ENCODE measurements around the gene HTR7.

The HTR7 gene

DNA sequence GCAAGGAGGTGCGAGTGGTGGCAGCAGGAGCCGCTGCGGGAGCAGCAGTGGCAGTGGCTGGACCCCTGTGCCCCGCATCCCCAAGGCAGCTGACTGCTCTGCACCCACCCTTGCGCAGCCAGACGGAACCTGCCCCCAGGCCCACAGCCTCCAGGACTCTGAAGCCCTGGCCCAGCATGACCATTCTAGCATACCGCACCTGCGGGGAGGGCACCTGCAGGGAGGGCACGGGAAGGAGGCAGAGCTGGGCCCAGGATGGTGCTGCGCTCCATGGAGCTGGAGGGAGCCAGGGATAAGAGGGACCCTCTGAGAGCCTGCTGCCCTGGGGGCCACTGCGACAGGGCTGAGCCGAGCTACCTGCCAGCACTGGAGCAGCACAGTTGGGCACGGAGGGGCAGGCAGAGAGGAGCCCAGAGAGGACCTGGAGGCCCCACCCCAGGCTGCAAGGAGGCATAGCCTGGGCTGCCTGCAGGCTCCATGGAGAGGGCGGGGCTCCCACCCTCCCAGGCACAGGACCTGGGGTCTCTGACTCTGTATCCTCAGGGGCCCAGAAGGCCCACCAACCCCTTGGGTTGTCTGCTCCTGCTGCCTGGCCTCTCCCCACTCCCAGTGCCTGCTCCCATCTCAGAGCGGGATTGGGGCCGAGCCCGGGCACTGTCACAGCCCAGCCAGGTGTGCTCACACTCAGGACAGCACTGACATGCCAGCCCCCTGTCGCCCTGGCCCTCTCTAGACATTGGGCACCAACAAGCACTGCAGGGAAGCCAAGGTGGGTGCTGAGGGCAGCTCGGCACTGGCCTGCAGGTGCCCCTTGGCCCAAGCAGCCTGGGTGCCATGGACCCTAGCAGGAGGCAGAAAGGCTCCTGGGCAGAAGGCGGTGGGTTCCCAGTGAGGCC lies 87.6 kb downstream of the HTR7 start:
- no peak for DNase-seq (ENCODE audit: low read depth)
- H3K4me3 ChIP-seq (ENCODE audit: low read depth, low read length) = no peak overlapping the region

DNA sequence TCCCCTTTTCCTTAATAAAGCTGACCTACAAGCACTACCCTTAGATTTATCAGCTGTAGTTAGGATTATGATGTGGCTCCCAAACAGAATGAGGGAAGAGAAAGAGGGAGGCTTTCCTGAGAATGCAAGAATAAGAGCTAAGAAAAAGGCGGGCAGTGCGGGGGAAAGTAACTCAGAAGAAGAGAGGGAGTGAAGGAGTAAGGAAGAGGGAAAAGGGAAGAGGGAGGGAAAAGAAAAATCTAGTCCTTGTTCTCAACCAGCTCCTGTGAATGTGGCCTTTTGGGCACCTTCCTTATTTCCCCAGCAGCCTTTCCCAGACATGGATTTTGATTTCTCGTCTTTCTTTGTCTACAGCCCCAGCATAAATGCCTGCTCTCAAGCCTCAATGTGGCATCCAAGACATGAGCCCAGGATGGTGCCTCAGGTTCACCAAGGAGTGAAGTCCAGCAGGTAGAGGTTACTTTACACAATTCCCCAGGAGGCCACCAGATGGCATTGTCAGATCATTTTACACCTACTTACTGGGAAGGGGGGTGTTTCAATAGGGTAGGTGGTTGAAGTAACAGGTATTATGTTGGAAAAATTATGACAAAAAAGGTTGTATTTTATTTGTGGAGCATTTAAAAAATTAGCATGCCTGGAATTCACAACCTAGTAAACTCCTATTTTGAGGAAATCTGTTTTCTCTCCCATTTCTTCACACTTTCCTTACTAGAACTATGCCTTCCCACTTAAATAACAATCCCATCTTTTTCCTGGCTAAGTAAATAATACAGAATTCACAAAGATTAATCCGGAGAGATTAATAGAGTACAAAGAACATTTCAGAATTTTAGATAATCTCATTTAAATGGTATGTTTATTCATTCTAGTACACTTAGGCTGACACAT lies 106.5 kb downstream of the HTR7 start:
- H3K4me3 ChIP-seq (ENCODE audit: low read depth, low read length) = no peak overlapping the region
- DNase-seq (ENCODE audit: low read depth) = no peak

DNA sequence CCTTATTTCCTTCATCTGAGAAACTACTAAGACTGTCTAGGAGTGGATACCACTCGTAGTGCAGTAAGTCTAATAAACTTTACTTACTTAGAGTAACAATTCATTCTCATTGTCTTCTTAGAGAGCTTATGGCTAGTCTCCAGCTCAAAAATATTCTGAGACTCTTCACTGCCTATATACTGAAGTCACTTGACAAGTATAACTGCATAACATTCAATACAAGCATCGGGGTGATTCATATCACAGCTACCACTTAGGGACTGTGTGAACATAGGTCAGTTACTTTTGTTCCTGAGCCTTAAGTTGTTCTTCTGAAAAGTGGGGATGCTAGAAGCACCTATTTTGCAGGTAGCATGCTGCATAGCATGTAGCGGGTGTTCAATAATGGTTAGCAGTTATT lies 111.0 kb downstream of the HTR7 start:
- no peak for DNase-seq (ENCODE audit: low read depth)
- no peak overlapping the region for H3K4me3 ChIP-seq (ENCODE audit: low read depth, low read length)

DNA sequence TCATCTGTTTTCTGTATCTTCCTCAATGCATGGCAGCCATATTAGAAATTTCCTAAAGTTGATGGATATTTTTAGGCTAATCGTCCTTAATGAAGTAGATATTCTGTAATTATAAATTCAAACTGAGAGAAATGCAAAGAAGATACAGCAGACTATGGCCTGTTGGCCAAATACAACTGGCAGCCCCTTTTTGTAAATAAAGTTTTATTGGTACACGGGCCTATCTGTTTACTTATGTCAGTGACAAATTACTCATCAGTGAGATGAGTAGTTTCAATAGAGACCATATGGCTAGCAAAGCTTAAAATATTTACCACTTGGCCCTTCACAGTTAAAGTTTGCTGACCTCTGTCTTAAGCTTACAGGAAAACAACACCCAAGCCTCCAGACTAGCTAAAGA lies 112.3 kb downstream of the HTR7 start:
- no peak for DNase-seq (ENCODE audit: low read depth)
- no peak overlapping the region for H3K4me3 ChIP-seq (ENCODE audit: low read depth, low read length)

DNA sequence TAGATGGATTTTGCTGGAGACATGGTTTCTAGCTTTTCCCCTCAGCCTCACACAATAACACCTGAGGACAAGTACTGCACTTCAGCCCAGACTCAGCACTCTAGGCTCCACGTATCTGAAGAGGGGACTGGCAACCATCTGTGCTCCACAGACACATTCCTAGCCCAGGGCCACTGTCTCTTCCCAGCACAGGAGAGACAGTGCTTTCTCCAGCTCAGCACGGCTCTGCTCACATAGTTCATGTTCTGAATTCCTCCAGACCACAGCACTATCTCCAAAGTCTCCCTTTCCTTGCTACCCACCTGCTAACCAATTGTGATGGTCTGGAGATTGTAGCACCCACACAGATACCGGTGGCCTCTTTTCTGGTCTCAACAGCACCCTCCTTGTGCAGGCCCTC lies 114.5 kb downstream of the HTR7 start:
- no peak overlapping the region for H3K4me3 ChIP-seq (ENCODE audit: low read depth, low read length)
- DNase-seq (ENCODE audit: low read depth) = no peak

DNA sequence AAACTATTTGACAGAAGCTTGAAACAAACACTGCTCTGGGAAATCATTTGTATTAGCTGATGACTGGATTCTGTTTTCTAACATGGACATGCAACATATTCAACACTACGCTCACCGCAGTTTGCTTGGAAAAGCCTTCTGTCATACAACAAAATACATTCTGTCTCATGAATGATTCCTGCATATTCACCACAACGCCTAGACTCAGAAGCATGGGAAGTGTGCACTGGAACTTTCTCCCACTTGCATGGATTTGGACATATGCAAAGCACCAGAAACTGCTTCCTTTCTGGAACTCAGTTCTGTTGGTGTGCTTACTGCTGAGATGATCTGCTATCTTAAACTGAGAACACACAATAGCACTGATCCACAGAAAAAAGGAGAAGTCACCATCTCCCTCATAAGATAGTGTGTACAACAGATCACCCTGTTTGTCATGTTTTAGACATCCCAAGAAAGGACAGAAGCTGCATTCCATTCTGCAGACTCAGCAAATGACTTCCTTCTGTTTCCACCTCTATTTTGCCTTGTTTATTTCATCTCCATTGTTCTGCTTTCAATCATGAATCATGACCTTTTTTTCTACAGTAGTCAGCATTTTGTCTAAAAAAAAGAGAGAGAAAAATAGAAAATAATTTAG lies 115.8 kb downstream of the HTR7 start:
- DNase-seq (ENCODE audit: low read depth) = no peak
- H3K4me3 ChIP-seq (ENCODE audit: low read depth, low read length) = no peak overlapping the region

DNA sequence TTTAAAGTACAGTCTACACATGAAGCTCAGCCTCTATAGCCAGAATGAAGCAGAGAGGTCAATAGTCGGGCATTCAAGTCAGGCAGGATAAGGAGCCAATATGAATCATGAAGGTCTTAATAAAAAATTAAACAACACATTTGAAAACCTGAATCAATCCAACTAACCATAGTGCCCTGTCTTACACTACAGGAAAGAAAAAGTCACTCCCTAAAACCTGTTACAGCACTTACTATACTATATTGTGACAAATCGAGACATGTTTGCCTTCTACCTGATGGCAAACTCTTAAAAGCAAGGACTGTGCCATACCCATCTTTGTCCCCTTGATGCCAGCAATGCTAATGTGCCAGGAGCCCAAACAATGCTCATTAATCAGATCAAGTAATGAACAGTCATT lies 117.6 kb downstream of the HTR7 start:
- no peak for DNase-seq (ENCODE audit: low read depth)
- no peak overlapping the region for H3K4me3 ChIP-seq (ENCODE audit: low read depth, low read length)

DNA sequence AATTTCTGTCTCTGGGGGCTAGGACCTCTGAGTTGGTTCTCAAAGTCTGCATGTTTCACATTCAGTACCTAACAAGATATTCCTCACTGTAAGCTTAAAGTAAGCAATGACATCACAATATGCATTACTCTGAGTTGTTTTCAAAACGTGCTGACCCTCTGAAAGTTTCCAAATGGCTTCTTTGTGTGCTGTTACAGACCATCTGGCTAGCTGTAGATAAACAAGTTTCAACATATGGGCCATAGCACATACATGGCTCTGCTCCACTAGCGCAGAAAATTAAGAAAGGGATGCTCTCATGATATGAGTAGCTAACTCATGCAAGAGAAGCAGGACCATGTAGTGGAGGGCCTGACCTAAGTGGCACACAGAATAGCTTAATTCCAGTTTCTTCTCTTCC lies 119.0 kb downstream of the HTR7 start:
- no peak overlapping the region for H3K4me3 ChIP-seq (ENCODE audit: low read depth, low read length)
- no peak for DNase-seq (ENCODE audit: low read depth)

DNA sequence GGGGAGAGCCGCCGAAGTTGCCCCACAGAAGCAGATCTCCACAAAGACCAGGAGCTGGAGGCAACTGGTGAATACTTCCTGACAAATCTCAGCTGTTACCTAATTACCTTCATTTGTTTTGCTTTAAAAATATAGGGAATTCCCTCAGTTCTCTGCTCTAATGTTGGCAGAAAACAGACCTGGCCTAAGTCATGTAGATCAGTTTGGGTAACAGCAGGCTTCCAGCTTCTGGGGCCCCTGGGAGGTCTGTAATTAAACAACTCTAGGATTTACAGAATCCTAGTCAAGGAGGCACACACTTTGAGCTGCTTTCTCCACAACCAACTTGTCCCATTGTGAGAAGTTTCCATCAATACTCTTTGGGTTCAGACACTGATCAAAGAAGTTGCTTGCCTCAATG lies 123.4 kb downstream of the HTR7 start:
- no peak for DNase-seq (ENCODE audit: low read depth)
- no peak overlapping the region for H3K4me3 ChIP-seq (ENCODE audit: low read depth, low read length)

DNA sequence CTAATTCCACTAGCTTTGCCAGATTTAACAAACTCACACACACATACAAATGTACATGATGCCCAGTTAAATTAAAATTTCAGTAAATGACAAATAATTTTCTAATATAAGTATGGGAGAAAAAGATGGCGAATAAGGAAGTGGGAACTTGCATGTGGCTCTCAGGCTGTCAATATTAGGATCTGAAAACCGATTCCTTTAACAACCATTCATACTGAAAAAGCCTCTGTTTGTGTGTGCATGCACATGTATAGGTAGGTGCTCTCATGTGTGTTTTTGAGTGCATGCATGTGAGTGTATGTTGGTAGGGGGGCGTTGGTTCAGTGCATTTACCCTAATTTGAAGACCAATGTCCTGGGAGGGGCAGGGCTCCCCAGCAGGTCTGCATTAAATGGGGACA lies 125.3 kb downstream of the HTR7 start:
- no peak for DNase-seq (ENCODE audit: low read depth)

DNA sequence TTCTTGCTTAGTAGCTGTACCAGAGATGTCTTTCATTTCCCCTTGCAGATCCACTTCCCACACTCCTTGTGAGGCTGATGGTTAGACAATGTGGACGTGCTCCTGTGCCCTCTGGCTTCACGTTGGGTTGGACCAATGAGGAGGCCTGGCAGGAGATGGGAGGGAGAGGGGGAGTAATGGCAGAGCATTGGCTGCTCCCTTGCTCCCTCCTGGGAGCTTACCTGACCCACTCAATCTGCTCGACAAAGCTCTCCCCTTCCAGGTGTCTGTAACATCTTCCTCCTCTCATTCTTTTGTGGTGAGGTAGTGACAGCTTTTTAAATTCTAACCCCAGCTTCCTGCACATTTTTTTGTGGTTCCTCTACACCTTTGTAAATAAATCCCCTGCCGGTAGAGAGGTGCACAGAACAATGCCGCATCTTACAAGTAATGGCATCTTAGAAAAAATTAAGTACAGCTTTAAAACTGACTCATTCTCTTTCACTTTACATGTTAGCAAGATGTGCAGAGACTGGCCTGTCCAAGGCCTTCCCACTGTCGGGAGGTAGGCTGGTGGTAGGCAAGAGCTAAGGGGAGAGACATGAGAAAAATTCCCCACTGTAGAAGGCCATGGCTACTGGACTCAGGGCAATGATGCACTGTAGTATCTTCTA lies 134.3 kb downstream of the HTR7 start:
- no peak for DNase-seq (ENCODE audit: low read depth)
- H3K4me3 ChIP-seq (ENCODE audit: low read depth, low read length) = no peak overlapping the region

More for the DNA sequence above, 125.3 kb downstream of the HTR7 start:
- H3K4me3 ChIP-seq (ENCODE audit: low read depth, low read length) = no peak overlapping the region

DNA sequence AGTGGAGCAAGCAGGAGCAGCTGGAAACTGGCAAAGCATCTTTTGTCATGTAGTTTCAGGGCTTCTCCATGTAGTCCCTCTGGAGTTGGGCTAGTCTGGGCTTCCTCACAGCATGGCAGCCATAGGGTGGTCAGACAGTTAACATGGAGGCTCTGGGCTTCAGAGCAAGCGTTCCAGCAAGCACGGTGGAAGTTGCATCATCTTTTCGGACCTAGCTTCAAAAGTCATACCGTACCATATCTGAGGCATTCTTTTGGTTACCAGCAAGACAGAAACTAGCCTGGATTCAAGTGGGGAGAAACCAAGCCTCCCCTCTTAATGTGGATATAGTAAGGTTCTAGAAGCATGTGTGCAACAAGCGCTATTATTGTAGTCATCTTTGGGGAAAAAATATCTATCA lies 135.0 kb downstream of the HTR7 start:
- no peak for DNase-seq (ENCODE audit: low read depth)
- no peak overlapping the region for H3K4me3 ChIP-seq (ENCODE audit: low read depth, low read length)

DNA sequence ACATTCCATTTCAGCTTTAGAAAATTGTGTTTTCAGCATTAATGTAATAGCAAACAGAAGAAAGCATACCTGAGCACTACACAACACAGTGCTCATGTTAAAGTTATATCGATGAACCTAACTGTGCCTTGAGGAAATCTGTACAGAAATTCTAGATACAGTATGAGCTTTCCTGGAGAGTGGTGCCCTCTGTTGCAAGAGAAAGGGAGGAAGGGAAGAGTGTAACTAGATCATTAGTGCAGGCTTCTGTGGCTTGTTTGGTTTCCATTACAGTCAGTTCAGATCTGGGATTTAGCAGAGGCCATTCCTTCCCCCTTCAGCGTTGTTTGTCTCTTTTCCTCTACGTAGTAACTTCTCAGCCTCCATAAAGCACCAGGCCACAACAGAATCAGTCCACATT lies 139.7 kb downstream of the HTR7 start:
- no peak for DNase-seq (ENCODE audit: low read depth)
- no peak overlapping the region for H3K4me3 ChIP-seq (ENCODE audit: low read depth, low read length)

DNA sequence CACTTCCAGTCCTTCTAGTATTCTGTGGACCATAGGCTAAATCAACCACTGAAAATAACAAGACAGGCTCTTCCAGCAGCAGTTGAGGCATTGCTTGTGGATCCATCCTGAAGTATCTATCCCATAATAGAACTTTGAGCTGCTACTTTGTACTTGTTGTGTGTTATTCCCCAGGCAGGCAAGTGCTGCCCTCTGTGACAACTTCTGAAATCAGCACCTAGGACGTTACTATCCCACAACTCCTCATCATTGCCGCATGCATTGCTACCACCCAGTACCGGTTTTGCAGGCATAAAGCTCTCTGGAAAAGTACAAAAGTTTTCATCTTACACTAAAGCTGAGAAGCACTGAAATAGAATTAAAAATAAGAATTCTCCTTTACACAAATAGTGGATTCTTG lies 145.3 kb downstream of the HTR7 start:
- no peak overlapping the region for H3K4me3 ChIP-seq (ENCODE audit: low read depth, low read length)
- no peak for DNase-seq (ENCODE audit: low read depth)

DNA sequence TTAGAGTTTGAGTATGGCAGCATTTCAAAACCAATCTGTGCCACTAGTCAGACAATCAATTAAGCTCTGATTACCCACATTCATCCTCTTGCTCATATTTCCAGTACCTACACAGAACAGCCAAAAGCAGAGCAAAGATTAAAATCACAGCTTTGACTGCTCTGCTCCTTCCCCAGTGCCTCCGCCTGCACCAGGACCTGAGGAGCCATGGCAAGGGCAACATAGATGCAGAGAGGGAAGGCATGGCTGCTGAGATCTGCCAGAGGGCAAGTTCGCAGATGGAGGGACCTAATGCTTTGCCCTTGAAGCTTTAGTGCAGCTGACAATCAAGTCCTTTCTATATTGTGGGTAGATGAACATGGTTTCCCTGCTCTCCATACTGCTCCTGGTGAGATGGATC lies 148.1 kb downstream of the HTR7 start:
- H3K4me3 ChIP-seq (ENCODE audit: low read depth, low read length) = no peak overlapping the region
- no peak for DNase-seq (ENCODE audit: low read depth)

DNA sequence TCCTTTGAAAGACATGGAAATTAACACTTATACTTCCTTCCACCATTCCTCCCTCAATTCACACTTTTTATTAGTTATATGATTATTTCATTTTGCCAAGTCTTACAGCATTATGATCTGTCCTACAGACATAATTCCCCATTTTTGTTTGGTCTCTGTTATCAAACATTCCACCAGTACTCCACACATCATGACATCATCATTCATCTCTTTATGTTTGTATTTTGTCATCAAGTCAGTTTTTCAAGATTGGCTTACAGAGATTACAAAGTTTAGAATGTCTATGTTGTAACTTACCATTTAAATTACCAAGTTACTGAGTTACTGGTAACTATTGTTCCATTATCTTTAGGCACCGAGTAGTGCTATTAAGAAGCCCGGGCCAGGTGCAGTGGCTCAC lies 150.2 kb downstream of the HTR7 start:
- no peak for DNase-seq (ENCODE audit: low read depth)
- H3K4me3 ChIP-seq (ENCODE audit: low read depth, low read length) = no peak overlapping the region

DNA sequence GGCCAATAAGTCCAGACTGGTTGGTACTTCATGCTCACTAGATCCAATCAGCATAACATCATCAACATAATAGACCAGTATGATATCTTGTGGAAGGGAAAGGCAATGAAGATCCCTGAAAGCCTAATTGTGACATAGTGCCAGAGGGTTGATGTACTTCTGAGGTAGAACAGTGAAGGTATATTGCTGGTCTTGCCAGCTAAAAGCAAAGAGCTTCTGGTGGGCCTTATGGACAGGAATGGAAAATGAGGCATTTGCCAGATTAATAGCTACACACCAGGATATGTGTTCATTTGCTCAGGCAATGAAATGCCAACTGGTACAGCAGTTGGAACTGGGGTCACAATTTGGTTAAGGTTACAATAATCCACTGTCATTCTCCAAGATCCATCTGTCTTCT lies 156.4 kb downstream of the HTR7 start:
- DNase-seq (ENCODE audit: low read depth) = no peak
- H3K4me3 ChIP-seq (ENCODE audit: low read depth, low read length) = no peak overlapping the region

DNA sequence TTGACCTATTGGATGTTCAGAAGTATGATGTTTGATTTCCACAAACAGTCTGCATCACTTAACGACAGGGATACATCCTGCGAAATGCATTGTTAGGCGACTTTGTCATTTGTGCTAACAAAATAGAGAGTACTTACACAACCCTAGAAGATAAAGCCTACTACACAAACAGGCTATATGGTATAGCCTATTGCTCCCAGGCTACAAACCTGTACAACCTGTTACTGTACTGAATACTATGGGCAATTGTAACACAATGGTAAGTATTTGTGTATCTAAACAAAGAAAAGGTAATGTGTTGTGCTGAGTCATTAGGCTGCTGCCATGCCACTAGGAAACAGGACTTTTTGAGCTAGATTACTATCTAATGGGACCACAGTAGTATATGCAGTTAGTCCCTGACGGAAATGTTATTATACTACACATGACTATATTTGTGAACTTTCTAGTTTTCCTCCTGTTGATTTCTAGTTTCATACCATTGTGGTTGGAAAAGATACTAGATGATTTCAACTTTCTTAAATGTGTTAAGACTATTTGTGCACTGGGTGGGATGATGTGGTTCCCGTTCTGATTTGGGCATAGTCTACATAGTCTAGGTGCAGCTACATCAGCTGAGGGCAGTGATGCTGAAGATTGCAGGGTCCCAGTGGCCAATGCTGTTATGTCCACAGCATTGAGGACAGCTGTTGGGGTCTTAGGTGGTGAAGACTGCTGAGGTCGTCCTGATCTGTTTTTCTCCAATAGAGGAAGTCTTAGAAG lies 161.7 kb downstream of the HTR7 start:
- no peak overlapping the region for H3K4me3 ChIP-seq (ENCODE audit: low read depth, low read length)
- no peak for DNase-seq (ENCODE audit: low read depth)

All from skeletal muscle cell (primary cell).